Activated naive CD4-positive, alpha-beta T cell treated with anti-CD3 and anti-CD28 coated beads, Interleukin-2, amount 50 U/mL, for 72 hours (primary cell): ENCODE results near the gene OR5AN1. TPM values are rescaled to one million over a fixed set of nuclear protein-coding genes. Genes with fewer than 3 reads are reported as not detected.
"Not testable (repeated sequence)": the region's sequence is repeated elsewhere in the genome, so short reads cannot be mapped to it uniquely, and the experiment has no call there.

Experiments used
- ATAC-seq, 2 donors: fragments of 150-1000 bp; cut with Tn5 transposase; 2 replicates each; pipeline ENCODE4 v1.10.0; 2021; ENCODE audit warnings: mild to moderate bottlenecking in 2 of 2, moderate library complexity in 2 of 2
- DNase-seq, 2 donors: peaks; one replicate each; pipeline ENCODE4 v3.0.0; 2021 to 2022; ENCODE audit warnings: low spot score in 2 of 2
- H3K27ac Mint-ChIP-seq, 2 donors: one replicate each; pipeline ENCODE4 v1.8.0; 2022; ENCODE audit warnings: mild to moderate bottlenecking in 2 of 2, mixed read lengths in 2 of 2
- H3K36me3 Mint-ChIP-seq, 2 donors: one replicate each; pipeline ENCODE4 v1.8.0; 2022; ENCODE audit warnings: mixed read lengths in 2 of 2
- H3K9me3 Mint-ChIP-seq, 2 donors: one replicate each; pipeline ENCODE4 v1.8.0; 2022; ENCODE audit warnings: mixed read lengths in 2 of 2
- total RNA-seq, 2 donors: library from RNA; stranded (reverse); gene quantifications; one replicate each; pipeline ENCODE4 v1.2.3, GENCODE V29; 2022

OR5AN1 gene, protein sequence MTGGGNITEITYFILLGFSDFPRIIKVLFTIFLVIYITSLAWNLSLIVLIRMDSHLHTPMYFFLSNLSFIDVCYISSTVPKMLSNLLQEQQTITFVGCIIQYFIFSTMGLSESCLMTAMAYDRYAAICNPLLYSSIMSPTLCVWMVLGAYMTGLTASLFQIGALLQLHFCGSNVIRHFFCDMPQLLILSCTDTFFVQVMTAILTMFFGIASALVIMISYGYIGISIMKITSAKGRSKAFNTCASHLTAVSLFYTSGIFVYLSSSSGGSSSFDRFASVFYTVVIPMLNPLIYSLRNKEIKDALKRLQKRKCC
- total RNA-seq, result not detected

GRCh38 chr11:59358595-59358994, at the start of gene OR5AN1:
Gene OR5AN1 (plus strand): TSS chr11:59358895. CDS start chr11:59364459, 5,564 bp downstream.
- H3K36me3 Mint-ChIP-seq, result peaks cover 0 to 5% of the 10 kb centered on the region in 2 donors
- H3K9me3 Mint-ChIP-seq, result no peaks in the 10 kb centered on the region
- ATAC-seq (no peak), DNase-seq (no peak)
- H3K27ac Mint-ChIP-seq, result no peak within 1 kb of the TSS

DNA sequence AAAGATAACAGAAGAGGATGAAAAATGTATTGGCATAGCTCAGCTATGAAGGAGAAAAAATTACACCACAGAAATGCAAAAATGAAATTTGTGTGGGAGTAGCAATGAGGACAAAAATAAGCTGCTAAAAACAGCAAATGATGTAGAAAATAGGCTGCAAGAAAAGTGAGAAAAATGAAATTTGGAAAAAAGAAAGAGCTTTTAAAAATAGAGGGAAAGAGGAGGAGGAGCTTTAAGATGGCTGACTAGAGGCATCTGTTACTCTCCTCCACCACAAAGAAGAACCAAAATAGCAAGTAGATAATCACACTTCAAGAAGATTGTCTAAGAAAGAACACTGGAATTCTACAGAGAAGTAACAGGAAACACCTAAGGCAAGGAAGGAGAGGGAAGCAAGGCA, 23.7 kb upstream of the OR5AN1 start:
- Mint-ChIP-seq H3K9me3 (no peaks in the 10 kb centered on the region), H3K36me3 (no peaks in the 10 kb centered on the region), H3K27ac (no peak overlapping the region)
- ATAC-seq (no peak), DNase-seq (no peak)

- Mint-ChIP-seq H3K27ac (no peak overlapping the region), H3K9me3 (no peaks in the 10 kb centered on the region), H3K36me3 (no peaks in the 10 kb centered on the region)
- DNase-seq (no peak), ATAC-seq (no peak)
Observed at GRCh38 chr11:59336176-59336575, 22.5 kb upstream of the OR5AN1 start.

DNA sequence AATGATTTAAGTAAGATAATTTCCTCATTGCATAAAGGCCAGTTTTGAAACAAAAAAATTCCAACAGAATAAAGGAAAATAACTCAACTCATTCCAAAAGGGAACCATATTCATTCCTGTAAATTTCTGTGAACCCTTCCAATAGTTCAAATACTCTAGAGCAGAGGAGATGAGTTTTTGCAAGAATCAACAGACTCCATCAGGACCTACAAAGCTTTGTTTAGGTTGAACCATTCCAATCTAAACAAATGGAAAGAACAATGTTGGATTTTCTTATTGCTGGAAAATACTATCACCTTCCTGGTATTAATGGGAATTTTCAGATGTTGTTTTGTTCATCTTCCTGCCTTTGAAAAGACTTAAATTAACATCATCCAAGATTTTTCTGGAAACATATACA, 21.8 kb upstream of the OR5AN1 start:
- H3K27ac Mint-ChIP-seq, result no peak overlapping the region
- DNase-seq, result no peak
- no peaks in the 10 kb centered on the region for H3K36me3 Mint-ChIP-seq
- H3K9me3 Mint-ChIP-seq, result peaks cover 0 to 2% of the 10 kb centered on the region in 2 donors
- ATAC-seq, result no peak

DNA sequence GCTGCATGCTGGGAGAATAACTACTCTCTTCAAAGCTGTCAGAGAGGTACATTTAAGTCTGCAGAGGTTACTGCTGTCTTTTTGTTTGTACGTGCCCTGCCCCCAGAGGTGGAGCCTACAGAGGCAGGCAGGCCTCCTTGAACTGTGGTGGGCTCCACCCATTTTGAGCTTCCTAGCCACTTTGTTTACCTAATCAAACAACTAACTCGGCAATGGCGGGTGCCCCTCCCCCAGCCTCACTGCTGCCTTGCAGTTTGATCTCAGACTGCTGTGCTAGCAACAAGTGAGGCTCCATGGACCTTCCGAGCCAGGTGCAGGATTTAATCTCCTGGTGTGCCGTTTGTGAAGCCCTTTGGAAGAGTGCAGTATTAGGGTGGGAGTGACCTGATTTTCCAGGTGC, 9.0 kb upstream of the OR5AN1 start:
- not testable (repeated sequence) for H3K27ac Mint-ChIP-seq, ATAC-seq, DNase-seq
- Mint-ChIP-seq H3K36me3 (peaks cover 0 to 17% of the 10 kb centered on the region in 2 donors), H3K9me3 (peaks cover 10 to 11% of the 10 kb centered on the region in 2 donors)

DNA sequence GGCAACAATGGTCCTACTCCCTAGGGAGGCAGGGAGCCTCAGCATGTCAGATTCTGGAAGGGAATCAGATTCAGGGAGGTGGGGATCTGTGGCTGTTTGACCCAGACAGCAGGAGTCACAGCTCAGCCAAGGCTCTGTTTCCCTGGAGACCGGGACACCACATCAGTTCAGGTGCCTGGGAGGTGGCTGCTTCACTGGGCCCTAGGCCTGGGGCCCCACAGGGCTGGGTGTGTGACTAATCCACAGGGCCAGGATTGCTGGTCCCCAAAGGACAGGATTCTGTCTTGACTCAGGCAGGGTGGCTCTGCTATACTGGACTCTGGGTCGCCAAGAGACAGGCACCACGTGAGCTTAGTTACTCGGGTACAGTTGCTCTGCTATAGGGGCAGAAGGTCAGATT, 3.5 kb upstream of the OR5AN1 start:
- no peak for DNase-seq
- no peak overlapping the region for H3K27ac Mint-ChIP-seq
- H3K36me3 Mint-ChIP-seq, result peaks cover 0 to 5% of the 10 kb centered on the region in 2 donors
- peaks cover 0 to 3% of the 10 kb centered on the region in 2 donors for H3K9me3 Mint-ChIP-seq
- no peak for ATAC-seq

GRCh38 chr11:59356561-59356960, 2.1 kb upstream of the OR5AN1 start:
- no peak for ATAC-seq
- Mint-ChIP-seq H3K9me3 (no peaks in the 10 kb centered on the region), H3K27ac (no peak overlapping the region), H3K36me3 (peaks cover 0 to 5% of the 10 kb centered on the region in 2 donors)
- DNase-seq, result no peak

DNA sequence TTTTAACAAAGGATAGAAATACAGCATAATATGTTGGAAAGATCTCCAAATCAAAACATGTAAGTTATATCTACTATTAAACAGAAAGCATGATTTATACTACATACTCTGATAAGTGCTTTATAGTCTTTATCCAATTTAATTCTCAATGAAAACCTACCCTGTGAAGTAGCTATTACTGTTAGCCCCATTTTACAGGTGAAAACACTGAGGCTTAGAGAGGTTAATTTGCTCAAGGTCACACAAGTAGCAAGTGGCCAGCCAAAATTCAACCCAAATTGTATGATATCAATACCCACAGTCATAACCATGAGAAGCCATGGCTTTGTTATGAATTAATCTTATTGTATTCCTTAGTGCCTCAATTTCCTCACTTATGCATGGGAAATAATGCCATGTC, 675 bp upstream of the OR5AN1 start:
- Mint-ChIP-seq H3K9me3 (no peaks in the 10 kb centered on the region), H3K27ac (no peak overlapping the region), H3K36me3 (peaks cover 0 to 5% of the 10 kb centered on the region in 2 donors)
- ATAC-seq (no peak), DNase-seq (no peak)

DNA sequence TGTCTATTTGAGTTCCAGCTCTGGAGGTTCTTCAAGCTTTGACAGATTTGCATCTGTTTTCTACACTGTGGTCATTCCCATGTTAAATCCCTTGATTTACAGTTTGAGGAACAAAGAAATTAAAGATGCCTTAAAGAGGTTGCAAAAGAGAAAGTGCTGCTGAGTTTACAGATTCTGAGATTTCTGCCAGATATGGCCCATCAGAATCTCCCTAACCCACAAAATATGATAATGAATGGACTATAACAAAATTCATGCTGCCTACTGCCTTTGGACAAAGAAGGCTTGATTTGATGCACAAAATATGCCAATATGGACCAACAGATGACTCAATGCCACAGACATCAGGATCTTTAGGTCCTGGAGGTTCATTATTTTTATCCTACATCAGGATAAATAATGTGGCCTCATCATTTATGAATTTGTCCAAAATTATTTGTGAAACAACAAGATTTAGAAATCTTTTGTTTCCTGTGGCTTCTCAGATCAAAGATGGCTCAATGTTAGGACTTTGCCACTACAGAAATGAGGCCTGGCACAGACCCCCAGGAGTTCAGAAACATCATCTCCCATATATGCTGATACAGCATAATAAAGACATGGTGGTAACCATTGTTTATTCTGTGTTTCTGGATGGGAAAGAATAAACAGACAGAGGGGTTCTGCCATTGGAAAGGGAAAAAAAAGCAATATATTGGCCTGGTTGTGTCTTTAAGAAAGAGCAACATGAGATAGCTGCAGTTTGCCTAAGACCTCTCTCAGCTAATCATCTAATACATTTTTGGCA, 6.7 kb downstream of the OR5AN1 start:
- peaks cover 0 to 6% of the 10 kb centered on the region in 2 donors for H3K36me3 Mint-ChIP-seq
- peaks cover 6 to 9% of the 10 kb centered on the region in 2 donors for H3K9me3 Mint-ChIP-seq
- H3K27ac Mint-ChIP-seq, result no peak overlapping the region
- ATAC-seq (no peak), DNase-seq (no peak)

DNA sequence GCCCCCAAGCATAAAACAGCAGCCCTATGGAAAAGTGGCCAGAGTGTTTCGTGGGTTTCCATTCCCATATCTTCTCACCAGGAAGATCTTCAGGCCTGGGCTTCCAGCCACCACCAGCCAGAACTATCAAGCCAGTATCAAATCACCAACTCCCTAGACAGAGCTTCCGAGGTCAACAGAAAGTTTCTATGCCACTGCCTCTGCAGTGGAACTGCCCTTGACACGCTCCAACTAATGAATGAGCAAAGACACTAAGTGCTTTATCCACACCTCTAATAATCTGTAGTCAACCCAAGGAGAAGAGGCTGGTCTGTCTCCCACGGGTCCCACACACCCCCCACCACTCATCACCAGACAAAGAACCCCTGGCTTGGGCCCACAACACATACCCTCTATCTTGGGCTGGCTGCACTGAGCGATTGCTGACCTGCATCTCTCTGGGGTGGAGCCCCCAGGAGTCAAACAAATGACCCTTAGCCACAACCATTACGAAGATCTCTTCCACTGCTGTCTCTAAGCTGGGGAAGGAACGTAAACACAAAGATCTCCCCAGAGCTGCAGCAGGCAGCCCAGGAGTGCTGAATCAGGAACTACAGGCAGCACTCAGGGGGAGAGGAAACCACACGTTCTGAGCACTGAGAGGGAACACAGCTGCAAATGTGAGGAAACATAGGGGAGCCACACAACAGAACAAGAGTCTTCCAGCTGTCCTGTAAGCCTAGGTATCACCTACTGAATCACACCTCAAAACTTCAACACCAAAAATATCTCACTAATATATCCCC, 9.7 kb downstream of the OR5AN1 start:
- no peak for ATAC-seq
- no peak for DNase-seq
- Mint-ChIP-seq H3K9me3 (peaks cover 6 to 9% of the 10 kb centered on the region in 2 donors), H3K27ac (no peak overlapping the region), H3K36me3 (peaks cover 0 to 6% of the 10 kb centered on the region in 2 donors)

DNA sequence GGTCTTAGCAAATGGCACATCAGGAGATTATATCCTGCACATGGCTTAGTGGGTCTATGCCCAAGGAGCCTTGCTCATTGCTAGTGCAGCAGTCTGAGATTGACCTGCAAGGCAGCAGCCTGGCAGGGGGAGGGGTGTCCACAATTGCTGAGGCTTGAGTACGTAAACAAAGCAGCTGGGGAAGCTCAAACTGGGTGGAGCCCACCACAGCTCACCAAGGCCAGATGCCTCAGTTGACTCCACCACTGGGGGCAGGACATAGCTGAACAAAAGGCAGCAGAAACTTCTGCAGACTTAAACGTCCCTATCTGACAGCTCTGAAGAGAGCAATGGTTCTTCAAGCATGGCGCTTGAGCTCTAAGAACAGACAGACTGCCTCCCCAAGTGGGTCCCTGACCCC, 13.6 kb downstream of the OR5AN1 start:
- not testable (repeated sequence) for DNase-seq, H3K36me3 Mint-ChIP-seq, H3K27ac Mint-ChIP-seq, ATAC-seq
- peaks cover 11 to 14% of the 10 kb centered on the region in 2 donors for H3K9me3 Mint-ChIP-seq

DNA sequence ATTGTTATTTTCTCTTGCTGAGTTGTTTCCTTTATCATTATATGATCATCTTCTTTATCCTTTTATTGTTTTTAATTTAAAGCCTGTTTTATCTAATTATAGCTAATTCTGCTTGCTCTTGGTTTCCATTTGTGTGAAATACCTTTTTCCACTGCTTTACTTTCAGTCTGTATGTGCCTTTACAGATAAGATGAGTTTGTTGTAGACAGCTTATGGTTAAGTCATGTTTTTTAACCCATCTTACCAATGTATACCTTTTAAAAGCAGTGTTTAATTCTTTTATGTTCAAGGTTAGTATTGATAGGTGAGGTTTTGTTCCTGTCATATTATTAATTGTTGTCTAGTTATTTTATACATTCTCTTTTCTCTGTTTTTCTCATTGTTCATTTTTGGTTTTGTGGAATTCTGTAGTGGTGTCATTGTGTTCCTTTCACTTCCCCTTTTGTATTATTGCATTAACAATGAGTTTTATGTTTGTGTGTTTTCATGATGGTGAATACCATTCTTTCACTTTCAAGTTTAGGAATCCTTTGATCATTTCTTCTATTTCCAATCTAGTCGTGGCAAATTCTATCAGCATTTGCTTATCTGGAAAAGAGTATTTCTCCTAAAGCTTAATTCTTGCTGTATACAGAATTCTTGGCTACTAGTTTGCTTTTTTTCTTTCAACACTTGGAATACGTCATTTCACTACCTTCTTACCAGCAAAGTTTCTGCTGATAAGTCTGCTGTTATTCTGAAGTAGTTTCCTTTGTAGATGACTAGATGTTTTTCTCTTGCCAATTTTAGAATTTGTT, 21.8 kb downstream of the OR5AN1 start:
- peaks cover 12 to 13% of the 10 kb centered on the region in 2 donors for H3K9me3 Mint-ChIP-seq
- peaks cover 0 to 5% of the 10 kb centered on the region in 2 donors for H3K36me3 Mint-ChIP-seq
- ATAC-seq, result no peak
- no peak for DNase-seq
- H3K27ac Mint-ChIP-seq, result no peak overlapping the region

DNA sequence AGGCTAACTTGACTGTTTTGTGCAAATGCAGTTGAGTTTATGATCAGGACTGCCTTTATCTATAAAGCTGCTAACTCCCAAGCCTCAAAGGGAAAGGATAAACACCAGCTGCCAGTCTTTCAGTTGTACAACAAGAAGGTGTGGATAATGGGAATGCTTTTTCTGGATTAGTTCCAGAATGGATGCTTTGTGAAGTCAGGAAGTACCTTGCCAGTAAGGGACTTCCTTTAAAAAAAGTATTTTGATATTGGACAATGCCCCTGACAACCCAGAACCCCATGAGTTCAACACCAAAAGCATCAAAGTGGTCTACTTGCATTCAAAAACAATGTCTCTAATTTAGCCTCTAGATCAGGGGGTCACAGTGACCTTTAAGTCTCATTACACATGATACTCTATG, 35.5 kb downstream of the OR5AN1 start:
- no peaks in the 10 kb centered on the region for H3K36me3 Mint-ChIP-seq
- ATAC-seq, result no peak
- H3K9me3 Mint-ChIP-seq, result peaks cover 0 to 4% of the 10 kb centered on the region in 2 donors
- no peak for DNase-seq
- no peak overlapping the region for H3K27ac Mint-ChIP-seq

- ATAC-seq (no peak), DNase-seq (no peak)
- H3K9me3 Mint-ChIP-seq, result peaks cover 4 to 9% of the 10 kb centered on the region in 2 donors
- H3K36me3 Mint-ChIP-seq, result peaks cover 6 to 8% of the 10 kb centered on the region in 2 donors
- no peak overlapping the region for H3K27ac Mint-ChIP-seq
Observed at GRCh38 chr11:59400461-59401261, 42.0 kb downstream of the OR5AN1 start.

- ATAC-seq (no peak), DNase-seq (no peak)
- H3K36me3 Mint-ChIP-seq, result peaks cover 6 to 8% of the 10 kb centered on the region in 2 donors
- no peak overlapping the region for H3K27ac Mint-ChIP-seq
- H3K9me3 Mint-ChIP-seq, result peaks cover 4 to 9% of the 10 kb centered on the region in 2 donors
Observed at GRCh38 chr11:59401262-59401552, 42.5 kb downstream of the OR5AN1 start.

GRCh38 chr11:59403546-59403945, 44.9 kb downstream of the OR5AN1 start:
- peaks cover 6 to 8% of the 10 kb centered on the region in 2 donors for H3K36me3 Mint-ChIP-seq
- no peak overlapping the region for H3K27ac Mint-ChIP-seq
- ATAC-seq (no peak), DNase-seq (no peak)
- peaks cover 4 to 9% of the 10 kb centered on the region in 2 donors for H3K9me3 Mint-ChIP-seq
